H1 (cell line): ENCODE results near the gene PPARD. TPM values are rescaled to one million over a fixed set of nuclear protein-coding genes. Genes with fewer than 3 reads are reported as not detected.

Experiments used
- CTCF ChIA-PET: fragments of 300-600 bp; sonication (Branson Sonifier 250); formaldehyde crosslinking; loops from one replicate; lab custom pipeline; 2021; ENCODE audit not compliant: partially characterized antibody; lab: Charles Lee
- POLR2A ChIA-PET: fragments of 300-600 bp; sonication (Branson Sonifier 250); formaldehyde crosslinking; loops from one replicate; lab custom pipeline; 2021; ENCODE audit warnings: inconsistent platforms; ENCODE audit not compliant: partially characterized antibody; lab: Charles Lee
- DNase-seq, 2 experiments: peaks; one replicate each; pipeline versions ENCODE4 v3.0.0 to v3.0.0-alpha.2; 2010 to 2022; ENCODE audit warnings: low spot score in 2 of 2, low read depth in 1 of 2, mixed read lengths in 1 of 2
- FAIRE-seq: peaks from 2 replicates; lab custom pipeline; 2011; peaks lifted over from hg19 to GRCh38; lab: Jason Lieb, UNC
- H2AFZ ChIP-seq: 2 replicates; pipeline ENCODE4 v1.8.1; 2012; ENCODE audit warnings: low read length, inconsistent platforms
- H2AK5ac ChIP-seq: 2 replicates; pipeline ENCODE4 v1.6.1; 2013; ENCODE audit warnings: low read depth, low read length
- H2BK120ac ChIP-seq: replicated peaks from 2 replicates; pipeline ENCODE3; 2013; ENCODE audit warnings: low read depth, low read length, inconsistent platforms
- H2BK12ac ChIP-seq: 2 replicates; pipeline ENCODE4 v1.6.1; 2013; ENCODE audit warnings: low read depth, low read length
- H2BK15ac ChIP-seq: 2 replicates; pipeline ENCODE4 v1.6.1; 2013; ENCODE audit warnings: low read length
- H2BK20ac ChIP-seq: 2 replicates; pipeline ENCODE4 v1.6.1; 2013; ENCODE audit warnings: low read length
- H2BK5ac ChIP-seq: 2 replicates; pipeline ENCODE4 v1.6.1; 2013; ENCODE audit warnings: low read depth, low read length
- H3K14ac ChIP-seq: 2 replicates; pipeline ENCODE4 v1.6.1; 2013; ENCODE audit warnings: inconsistent platforms; ENCODE audit not compliant: insufficient read length
- H3K18ac ChIP-seq: 2 replicates; pipeline ENCODE4 v1.6.1; 2013; ENCODE audit warnings: low read length; ENCODE audit errors: extremely low read depth
- H3K23ac ChIP-seq: 2 replicates; pipeline ENCODE4 v1.6.1; 2013; ENCODE audit warnings: inconsistent platforms; ENCODE audit not compliant: insufficient read length
- H3K23me2 ChIP-seq: 2 replicates; pipeline ENCODE4 v1.6.1; 2013; ENCODE audit warnings: low read depth, low read length
- H3K27ac ChIP-seq: 2 replicates; pipeline ENCODE4 v1.6.1; 2011; ENCODE audit warnings: low read depth, low read length, inconsistent platforms
- H3K27me3 ChIP-seq, 4 experiments: replicated peaks in 1 of 4; 1 replicate in 1 of 4; 2 replicates in 3 of 4; pipeline versions ENCODE4 v1.6.1 to v1.8.1; 2011 to 2013; ENCODE audit warnings: low read length in 3 of 4, mild to moderate bottlenecking in 3 of 4, inconsistent platforms in 2 of 4, mixed read lengths in 2 of 4, moderate library complexity in 1 of 4; ENCODE audit not compliant: control insufficient read depth in 3 of 4, insufficient read depth in 3 of 4; ENCODE audit errors: extremely low read depth in 1 of 4
- H3K36me3 ChIP-seq, 4 experiments: 2 replicates each; pipeline versions ENCODE4 v1.6.1 to v1.8.1; 2011 to 2013; ENCODE audit warnings: mild to moderate bottlenecking in 4 of 4, low read length in 3 of 4, moderate library complexity in 2 of 4, control low read depth in 1 of 4, inconsistent platforms in 1 of 4; ENCODE audit not compliant: insufficient read depth in 4 of 4, control insufficient read depth in 2 of 4
- H3K4ac ChIP-seq: replicated peaks from 2 replicates; pipeline ENCODE3; 2013; ENCODE audit warnings: low read length, low read depth, mixed read lengths, inconsistent platforms; ENCODE audit not compliant: insufficient read length
- H3K4me1 ChIP-seq, 4 experiments: replicated peaks in 1 of 4; 1 replicate in 1 of 4; 2 replicates in 3 of 4; pipeline versions ENCODE4 v1.6.1 to v1.8.1; 2011 to 2013; ENCODE audit warnings: low read length in 3 of 4, inconsistent platforms in 2 of 4, mixed read lengths in 1 of 4; ENCODE audit not compliant: insufficient read depth in 4 of 4, control insufficient read depth in 3 of 4
- H3K4me2 ChIP-seq, 2 experiments: 2 replicates each; pipeline versions ENCODE4 v1.6.1 to v1.8.1; 2011 to 2013; ENCODE audit warnings: low read depth in 2 of 2, low read length in 2 of 2, control low read depth in 1 of 2, inconsistent platforms in 1 of 2, mild to moderate bottlenecking in 1 of 2; ENCODE audit not compliant: insufficient read depth in 1 of 2
- H3K4me3 ChIP-seq, 4 experiments: fragments of 200-600, 300-600 bp in 1 of 4; sonication (generic), shearing (Covaris generic), sonication (Bioruptor Twin) in 1 of 4; 2 replicates each; pipeline versions ENCODE4 v1.5.1 to v1.8.1; 2011 to 2016; ENCODE audit warnings: low read length in 4 of 4, low read depth in 3 of 4, control low read depth in 2 of 4, inconsistent platforms in 2 of 4, mild to moderate bottlenecking in 2 of 4, mixed read lengths in 1 of 4, moderate library complexity in 1 of 4; ENCODE audit not compliant: insufficient read depth in 2 of 4; ENCODE audit errors: extremely low read depth in 1 of 4
- H3K56ac ChIP-seq: replicated peaks from 2 replicates; pipeline ENCODE3; 2013; ENCODE audit warnings: low read depth, mild to moderate bottlenecking, mixed read lengths, low read length, inconsistent platforms; ENCODE audit not compliant: insufficient read length
- H3K79me1 ChIP-seq: 2 replicates; pipeline ENCODE4 v1.6.1; 2013; ENCODE audit warnings: low read depth, low read length, control low read depth
- H3K79me2 ChIP-seq, 2 experiments: 2 replicates each; pipeline versions ENCODE4 v1.6.1 to v1.8.1; 2012 to 2013; ENCODE audit warnings: low read length in 2 of 2, mild to moderate bottlenecking in 2 of 2, inconsistent platforms in 1 of 2; ENCODE audit not compliant: insufficient read depth in 2 of 2, control insufficient read depth in 1 of 2
- H3K9ac ChIP-seq, 4 experiments: replicated peaks in 1 of 4; 1 replicate in 1 of 4; 2 replicates in 3 of 4; pipeline versions ENCODE4 v1.6.1 to v1.8.1; 2011 to 2013; ENCODE audit warnings: low read depth in 3 of 4, low read length in 3 of 4, control low read depth in 2 of 4, mild to moderate bottlenecking in 2 of 4, moderate library complexity in 2 of 4, inconsistent platforms in 1 of 4; ENCODE audit errors: extremely low read depth in 1 of 4
- H3K9me3 ChIP-seq, 2 experiments: 2 replicates each; pipeline versions ENCODE4 v1.6.1 to v1.8.1; 2012 to 2013; ENCODE audit warnings: mild to moderate bottlenecking in 2 of 2, moderate library complexity in 2 of 2, control low read depth in 1 of 2, inconsistent platforms in 1 of 2, low read depth in 1 of 2, low read length in 1 of 2, mixed read lengths in 1 of 2; ENCODE audit not compliant: insufficient read depth in 2 of 2
- H4K20me1 ChIP-seq, 2 experiments: replicated peaks in 1 of 2; 2 replicates each; pipeline versions ENCODE3 to v1.8.1; 2011 to 2013; ENCODE audit warnings: inconsistent platforms in 2 of 2, low read length in 2 of 2, mild to moderate bottlenecking in 1 of 2; ENCODE audit not compliant: insufficient read depth in 2 of 2, control insufficient read depth in 1 of 2
- H4K5ac ChIP-seq: 2 replicates; pipeline ENCODE4 v1.6.1; 2013; ENCODE audit warnings: low read length, low read depth, mixed read lengths, inconsistent platforms; ENCODE audit not compliant: insufficient read length
- H4K8ac ChIP-seq: 2 replicates; pipeline ENCODE4 v1.8.0; 2013; ENCODE audit warnings: mild to moderate bottlenecking, moderate library complexity, low read length, inconsistent platforms; ENCODE audit not compliant: insufficient read depth; ENCODE audit errors: extremely low read depth
- H4K91ac ChIP-seq: replicated peaks from 2 replicates; pipeline ENCODE3; 2013; ENCODE audit warnings: low read length, mixed read lengths, inconsistent platforms; ENCODE audit not compliant: insufficient read length
- ASH2L ChIP-seq: fragments of 200-600, 300-600 bp; sonication (generic); IDR thresholded peaks from one replicate; pipeline ENCODE4 v1.7.1; 2017; ENCODE audit warnings: low read length
- CBX5 ChIP-seq: fragments of 300-800, 300-1000 bp; sonication (generic); IDR thresholded peaks from 2 replicates; pipeline ENCODE4 v1.7.1; 2016; ENCODE audit warnings: antibody characterized with exemption, low read length, low read depth
- CREB1 ChIP-seq: IDR thresholded peaks from 2 replicates; pipeline ENCODE4 v1.6.1; 2012; ENCODE audit warnings: inconsistent platforms
- EGR1 ChIP-seq: IDR thresholded peaks from 2 replicates; pipeline ENCODE4 v1.6.1; 2011; ENCODE audit warnings: low read depth, low read length, borderline replicate concordance
- GABPA ChIP-seq: IDR thresholded peaks from 2 replicates; pipeline ENCODE4 v1.6.1; 2011; ENCODE audit warnings: mild to moderate bottlenecking, low read length, moderate library complexity, borderline replicate concordance; ENCODE audit not compliant: insufficient read depth
- HDAC6 ChIP-seq: IDR thresholded peaks from one replicate; pipeline ENCODE4 v1.7.1; 2012; ENCODE audit warnings: low read depth, mild to moderate bottlenecking, inconsistent platforms, low read length, moderate library complexity
- MAX ChIP-seq: IDR thresholded peaks from 2 replicates; pipeline ENCODE4 v1.6.1; 2012; ENCODE audit warnings: inconsistent platforms
- NANOG ChIP-seq: IDR thresholded peaks from 2 replicates; pipeline ENCODE4 v1.6.1; 2011; ENCODE audit warnings: low read length, low read depth, mild to moderate bottlenecking, inconsistent platforms; ENCODE audit not compliant: insufficient read depth, poor library complexity, severe bottlenecking
- SUZ12 ChIP-seq: fragments of 200-600 bp; sonication (generic); IDR thresholded peaks from 2 replicates; pipeline ENCODE4 v1.6.1; 2012; ENCODE audit warnings: mild to moderate bottlenecking, inconsistent platforms, low read length, moderate library complexity, mixed read lengths
- TAF1 ChIP-seq: IDR thresholded peaks from 2 replicates; pipeline ENCODE4 v1.6.1; 2011; ENCODE audit warnings: mild to moderate bottlenecking, low read depth, low read length
- TBP ChIP-seq: IDR thresholded peaks from 2 replicates; pipeline ENCODE4 v1.6.1; 2011; ENCODE audit warnings: low read depth, low read length, improper control_type of control experiment
- ZNF274 ChIP-seq: IDR thresholded peaks from 2 replicates; pipeline ENCODE4 v1.7.0; 2012; ENCODE audit warnings: low read length, borderline replicate concordance; ENCODE audit errors: extremely low read depth
- WGBS, 2 experiments: shearing (Covaris generic) in 1 of 2; methylation state at CpG; one replicate each; pipeline versions ENCODE4 v1.1.6 to v1.1.7; 2013 to 2015; ENCODE audit warnings: low lambda C conversion rate in 2 of 2, mixed read lengths in 2 of 2, inconsistent platforms in 1 of 2, low coverage in 1 of 2, missing lambda C conversion rate in 1 of 2; ENCODE audit not compliant: insufficient replicate concordance in 2 of 2, insufficient coverage in 1 of 2, insufficient read length in 1 of 2; ENCODE audit errors: extremely low coverage in 1 of 2, missing lambda C conversion rate in 1 of 2; 5-methylcytosine and 5-hydroxymethylcytosine counted together
- polyA plus RNA-seq, 7 experiments: library from polyadenylated mRNA; depleted of rRNA in 3 of 7; stranded (reverse) in 5 of 7; unstranded in 2 of 7; fragments of >200 nt in 5 of 7; fragments of 200-250 nt in 2 of 7; gene quantifications; 1 replicate in 5 of 7; 2 replicates in 1 of 7; 4 replicates in 1 of 7; pipeline versions ENCODE4 v1.2.1 to v1.2.3, GENCODE V29; 2011 to 2013; ENCODE audit warnings: missing spikeins in 2 of 7, mixed read lengths in 2 of 7
- total RNA-seq: library from RNA; stranded (reverse); fragmentation: NEBNext Ultra II Directional; extraction: Animal tissue kit (Norgen Biotek cat#: 25700); gene quantifications from 2 replicates; pipeline ENCODE4 v1.2.1, GENCODE V29; 2021

PPARD gene
- total and polyA plus RNA-seq, 2 of the 8 experiments (the other 6 are each of a cell fraction or from before 2014, with no cell fraction given): 14.6 to 14.9 TPM

- 56% methylated on average over 13 of the region's 13 CpGs; no CpG with 5 or more reads in 1 of the 2 experiments for WGBS, 2 experiments
- no peaks in the 10 kb centered on the region for H3K27me3 ChIP-seq
- no peak overlapping the region for H3K18ac ChIP-seq
- peaks cover 7% of the 10 kb centered on the region for H3K23me2 ChIP-seq
- H3K9ac ChIP-seq: peak overlapping the region in 3 of 4 experiments; percentile 60 to 82 (median 60); a peak in 6 of 7 replicates
- peak overlapping the region; percentile 73; the same call in 1 of the 2 replicates for H4K8ac ChIP-seq
- H3K79me2 ChIP-seq: peaks cover 0 to 10% of the 10 kb centered on the region in 2 experiments; a peak in 2 of 4 replicates
- no peak overlapping the region for H3K14ac ChIP-seq
- ChIA-PET CTCF (interaction anchor here (0.7 to 7.0 kb wide), 24 partner anchors 11 to 985 kb away, joined by 3 to 140 read pairs (median 6); partner anchors contain the start of genes DEF6 and FANCE), POLR2A (interaction anchor here (0.5 to 2.9 kb wide), 12 partner anchors 11 to 141 kb away, joined by 3 to 11 read pairs (median 4); partner anchors contain the start of gene RPL10A)
- no peak overlapping the region for H2BK120ac ChIP-seq
- no peak overlapping the region for H3K56ac ChIP-seq
- no peak overlapping the region for H2BK20ac ChIP-seq
- no peak overlapping the region for H3K23ac ChIP-seq
- H2BK15ac ChIP-seq: peak overlapping the region; percentile 61; the same call in 1 of the 2 replicates
- no peak overlapping the region for H4K5ac ChIP-seq
- peaks cover 0 to 7% (median 1%) of the 10 kb centered on the region in 4 experiments; a peak in 3 of 7 replicates for H3K4me1 ChIP-seq
- 0 out of 2 replicates have a peak overlapping the region, but pooled peaks have one; percentile 65 for H2AK5ac ChIP-seq
- no peak for FAIRE-seq
- no peak overlapping the region for H3K27ac ChIP-seq
- H3K79me1 ChIP-seq: peaks cover 12% of the 10 kb centered on the region; the same call in 1 of the 2 replicates
- no peak for DNase-seq
- H2BK12ac ChIP-seq: no peak overlapping the region
- peak overlapping the region; percentile 38 to 77 (median 62) for H3K4me3 ChIP-seq
- no peak overlapping the region for H3K4ac ChIP-seq
- H4K91ac ChIP-seq: no peak overlapping the region
- H4K20me1 ChIP-seq: peaks cover 0 to 3% of the 10 kb centered on the region in 2 experiments
- H3K4me2 ChIP-seq: peak overlapping the region; percentile 79 to 95
- no peaks in the 10 kb centered on the region for H3K9me3 ChIP-seq
- H2AFZ ChIP-seq: peak overlapping the region; percentile 1; the same call in 1 of the 2 replicates
- no peaks in the 10 kb centered on the region for H3K36me3 ChIP-seq
- no peak overlapping the region for H2BK5ac ChIP-seq
- TF ChIP-seq NANOG (no peak), ASH2L (no peak), EGR1 (no peak), TBP (no peak), ZNF274 (no peak), SUZ12 (no peak), CREB1 (no peak), HDAC6 (no peak), CBX5 (no peak), MAX (no peak), TAF1 (no peak), GABPA (no peak)
These were observed 905 bp downstream of the PPARD start for GRCh38 chr6:35343092-35343834.
